Measurements from ENCODE around the gene MBP. TPM values are rescaled to one million over a fixed set of nuclear protein-coding genes. Genes with fewer than 3 reads are reported as not detected.

MBP gene
- total and polyA plus RNA-seq, 2 of the 13 experiments (the other 11 are each of a cell fraction or from before 2014, with no cell fraction given), result 5.0 to 8.5 TPM

DNA sequence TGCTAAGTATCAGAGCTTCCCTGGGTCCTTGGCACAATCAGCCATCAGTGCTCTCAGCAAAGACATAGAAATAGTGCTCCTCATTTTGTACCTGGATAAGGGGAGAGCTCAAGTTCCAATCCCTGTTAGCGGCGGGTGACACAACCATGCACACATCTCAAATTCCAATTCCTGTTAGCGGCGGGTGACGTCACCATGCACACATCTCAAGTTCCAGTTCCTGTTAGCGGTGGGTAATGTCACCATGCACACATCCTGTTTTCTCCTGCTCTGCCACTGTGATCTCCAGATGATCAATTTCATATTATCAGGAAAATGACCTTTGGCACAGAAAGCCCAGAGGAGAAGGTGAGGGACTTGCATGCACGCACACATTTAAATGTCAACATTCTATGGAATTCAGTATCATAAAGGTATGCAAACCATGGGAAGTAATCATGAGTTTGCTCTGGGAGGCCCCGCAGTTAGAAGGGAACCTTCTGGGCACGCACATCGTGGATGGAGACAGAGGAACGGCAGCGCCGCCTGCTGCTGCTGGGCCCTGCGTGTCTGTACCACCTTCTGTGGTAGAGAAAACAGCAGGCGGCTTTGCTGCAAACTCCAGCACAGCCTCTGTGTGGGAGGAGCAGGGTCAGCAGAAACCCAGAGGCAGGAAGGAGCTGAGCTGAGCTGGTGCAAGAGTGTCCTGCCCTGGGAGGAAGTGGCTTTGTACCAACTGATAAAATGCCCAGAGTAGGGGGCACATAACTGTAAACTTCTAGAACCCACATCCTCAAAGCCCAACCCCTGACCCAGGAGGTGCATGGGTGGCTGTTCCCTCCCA, 77.8 kb downstream of the MBP start (continued):
- peak; percentile 68; the same call in 1 of the 2 replicates for TF ChIP-seq ZMYM3 (CRISPR knock-in tag; IDR thresholded peaks at IDR 0.05)
- TF ChIP-seq ZNF484 (CRISPR knock-in tag; IDR thresholded peaks at IDR 0.05; ENCODE audit: borderline replicate concordance, low read depth), result no peak
- peak; percentile 94 for TF ChIP-seq PPARG (CRISPR knock-in tag; conservative IDR thresholded peaks at IDR 0.05)
- peak; percentile 81 for TF ChIP-seq HDAC1 (CRISPR knock-in tag; IDR thresholded peaks at IDR 0.05)
- no peak for TF ChIP-seq XBP1 (CRISPR knock-in tag; IDR thresholded peaks at IDR 0.05)
- TF ChIP-seq ZNF780A (CRISPR knock-in tag; IDR thresholded peaks at IDR 0.05), result no peak
- TF ChIP-seq, protein P1, sequence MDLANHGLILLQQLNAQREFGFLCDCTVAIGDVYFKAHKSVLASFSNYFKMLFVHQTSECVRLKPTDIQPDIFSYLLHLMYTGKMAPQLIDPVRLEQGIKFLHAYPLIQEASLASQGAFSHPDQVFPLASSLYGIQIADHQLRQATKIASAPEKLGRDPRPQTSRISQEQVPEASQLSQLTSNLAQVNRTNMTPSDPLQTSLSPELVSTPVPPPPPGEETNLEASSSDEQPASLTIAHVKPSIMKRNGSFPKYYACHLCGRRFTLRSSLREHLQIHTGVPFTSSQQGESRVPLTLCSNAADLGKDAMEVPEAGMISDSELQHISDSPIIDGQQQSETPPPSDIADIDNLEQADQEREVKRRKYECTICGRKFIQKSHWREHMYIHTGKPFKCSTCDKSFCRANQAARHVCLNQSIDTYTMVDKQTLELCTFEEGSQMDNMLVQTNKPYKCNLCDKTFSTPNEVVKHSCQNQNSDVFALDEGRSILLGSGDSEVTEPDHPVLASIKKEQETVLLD (CRISPR knock-in tag; IDR thresholded peaks at IDR 0.05; ENCODE audit: low read depth), result no peak
- no peak for TF ChIP-seq MATR3 (CRISPR knock-in tag; IDR thresholded peaks at IDR 0.05)
- no peak for TF ChIP-seq HMGA1 (CRISPR knock-in tag; conservative IDR thresholded peaks at IDR 0.05)
- TF ChIP-seq NONO (IDR thresholded peaks at IDR 0.05), result no peak
- TF ChIP-seq NONO (CRISPR knock-in tag; conservative IDR thresholded peaks at IDR 0.05), result peak; percentile 62; the same call in 1 of the 2 replicates
- TF ChIP-seq NFKBIZ (CRISPR knock-in tag; IDR thresholded peaks at IDR 0.05), result no peak
- TF ChIP-seq PITX1 (CRISPR knock-in tag; IDR thresholded peaks at IDR 0.05), result peak; percentile 40; the same call in 1 of the 2 replicates
- TF ChIP-seq, protein P2, sequence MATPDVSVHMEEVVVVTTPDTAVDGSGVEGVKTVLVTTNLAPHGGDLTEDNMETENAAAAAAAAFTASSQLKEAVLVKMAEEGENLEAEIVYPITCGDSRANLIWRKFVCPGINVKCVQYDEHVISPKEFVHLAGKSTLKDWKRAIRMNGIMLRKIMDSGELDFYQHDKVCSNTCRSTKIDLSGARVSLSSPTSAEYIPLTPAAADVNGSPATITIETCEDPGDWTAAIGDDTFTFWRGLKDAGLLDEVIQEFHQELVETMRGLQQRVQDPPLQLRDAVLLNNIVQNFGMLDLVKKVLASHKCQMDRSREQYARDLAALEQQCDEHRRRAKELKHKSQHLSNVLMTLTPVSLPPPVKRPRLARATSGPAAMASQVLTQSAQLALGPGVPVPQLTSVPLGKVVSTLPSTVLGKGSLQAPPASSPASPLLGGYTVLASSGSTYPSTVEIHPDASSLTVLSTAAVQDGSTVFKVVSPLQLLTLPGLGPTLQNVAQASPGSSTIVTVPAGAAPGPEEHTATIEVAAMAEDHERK (CRISPR knock-in tag; IDR thresholded peaks at IDR 0.05; ENCODE audit: low read depth), result no peak
- TF ChIP-seq ZNF260 (CRISPR knock-in tag; IDR thresholded peaks at IDR 0.05; ENCODE audit: borderline replicate concordance, low read depth), result no peak
- TF ChIP-seq, protein P3, sequence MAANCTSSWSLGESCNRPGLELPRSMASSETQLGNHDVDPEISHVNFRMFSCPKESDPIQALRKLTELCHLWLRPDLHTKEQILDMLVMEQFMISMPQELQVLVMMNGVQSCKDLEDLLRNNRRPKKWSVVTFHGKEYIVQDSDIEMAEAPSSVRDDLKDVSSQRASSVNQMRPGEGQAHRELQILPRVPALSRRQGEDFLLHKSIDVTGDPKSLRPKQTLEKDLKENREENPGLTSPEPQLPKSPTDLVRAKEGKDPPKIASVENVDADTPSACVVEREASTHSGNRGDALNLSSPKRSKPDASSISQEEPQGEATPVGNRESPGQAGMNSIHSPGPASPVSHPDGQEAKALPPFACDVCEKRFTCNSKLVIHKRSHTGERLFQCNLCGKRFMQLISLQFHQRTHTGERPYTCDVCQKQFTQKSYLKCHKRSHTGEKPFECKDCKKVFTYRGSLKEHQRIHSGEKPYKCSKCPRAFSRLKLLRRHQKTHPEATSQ (CRISPR knock-in tag; IDR thresholded peaks at IDR 0.05; ENCODE audit: borderline replicate concordance), result peak; percentile 47; the same call in 1 of the 2 replicates
- TF ChIP-seq ZNF629 (CRISPR knock-in tag; conservative IDR thresholded peaks at IDR 0.05), result no peak
- TF ChIP-seq ZNF282 (IDR thresholded peaks at IDR 0.05; ENCODE audit: partially characterized antibody), result no peak
- TF ChIP-seq ESRRA (CRISPR knock-in tag; IDR thresholded peaks at IDR 0.05; ENCODE audit: low read depth), result 0 out of 2 replicates have a peak, but pooled peaks have one; percentile 25
- no peak for TF ChIP-seq RNF2 (conservative IDR thresholded peaks at IDR 0.05; ENCODE audit: low read depth)
- TF ChIP-seq, protein P4, sequence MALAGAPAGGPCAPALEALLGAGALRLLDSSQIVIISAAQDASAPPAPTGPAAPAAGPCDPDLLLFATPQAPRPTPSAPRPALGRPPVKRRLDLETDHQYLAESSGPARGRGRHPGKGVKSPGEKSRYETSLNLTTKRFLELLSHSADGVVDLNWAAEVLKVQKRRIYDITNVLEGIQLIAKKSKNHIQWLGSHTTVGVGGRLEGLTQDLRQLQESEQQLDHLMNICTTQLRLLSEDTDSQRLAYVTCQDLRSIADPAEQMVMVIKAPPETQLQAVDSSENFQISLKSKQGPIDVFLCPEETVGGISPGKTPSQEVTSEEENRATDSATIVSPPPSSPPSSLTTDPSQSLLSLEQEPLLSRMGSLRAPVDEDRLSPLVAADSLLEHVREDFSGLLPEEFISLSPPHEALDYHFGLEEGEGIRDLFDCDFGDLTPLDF (CRISPR knock-in tag; IDR thresholded peaks at IDR 0.05), result no peak
- no peak for TF ChIP-seq ZNF329 (CRISPR knock-in tag; IDR thresholded peaks at IDR 0.05; ENCODE audit: low read depth)
- TF ChIP-seq ZNF354B (CRISPR knock-in tag; IDR thresholded peaks at IDR 0.05), result no peak
- TF ChIP-seq HMG20B (CRISPR knock-in tag; conservative IDR thresholded peaks at IDR 0.05), result no peak
- peak; percentile 54; the same call in 1 of the 2 replicates for TF ChIP-seq ZNF788 (CRISPR knock-in tag; IDR thresholded peaks at IDR 0.05; ENCODE audit: borderline replicate concordance)
- TF ChIP-seq STAT5B (CRISPR knock-in tag; IDR thresholded peaks at IDR 0.05), result no peak

Measured in HepG2 (cell line).